HG03025 (cell line): ENCODE measurements around the gene NRBP1.

Source experiments
- ATAC-seq: cut with Tn5 transposase; IDR thresholded peaks from one replicate; pipeline ENCODE4 v1.9.1; 2021; ENCODE audit warnings: mild to moderate bottlenecking, moderate library complexity; ENCODE audit not compliant: unreplicated experiment, low FRiP score

NRBP1 gene

GRCh38 chr2:27489118-27489497 is 60.7 kb downstream of the NRBP1 start:
- no peak for ATAC-seq

GRCh38 chr2:27489498-27490397 is 61.3 kb downstream of the NRBP1 start, which contains the start of gene IFT172:
IFT172 (minus strand) TSS chr2:27489743; CDS start chr2:27489653, 90 bp downstream.
- peak; percentile 92 for ATAC-seq
